Tibial nerve (tissue), 4 donors: ENCODE measurements around the gene EFCAB3. TPM values are rescaled to one million over a fixed set of nuclear protein-coding genes. Genes with fewer than 3 reads are reported as not detected.

Experiments
- DNase-seq, 2 donors: peaks; one replicate each; pipeline ENCODE4 v3.0.0-alpha.2; 2019; ENCODE audit warnings: low spot score in 2 of 2
- H3K27ac ChIP-seq, 4 donors: fragments of 200-600 bp; sonication (generic) in 3 of 4; one replicate each; pipeline ENCODE4 v1.5.1; 2017 to 2019; ENCODE audit warnings: mild to moderate bottlenecking in 1 of 4
- H3K27me3 ChIP-seq, 2 donors: fragments of 200-600 bp; sonication (generic) in 1 of 2; one replicate each; pipeline versions ENCODE4 v1.5.1 to v1.6.0; 2017 to 2019
- H3K36me3 ChIP-seq, 3 donors: fragments of 200-600 bp; sonication (generic); one replicate each; pipeline ENCODE4 v1.5.1; 2018 to 2019
- H3K4me1 ChIP-seq, 4 donors: fragments of 200-600 bp; sonication (generic) in 3 of 4; one replicate each; pipeline ENCODE4 v1.5.1; 2017 to 2019
- H3K4me3 ChIP-seq, 4 donors: fragments of 200-600 bp; sonication (generic) in 3 of 4; one replicate each; pipeline ENCODE4 v1.5.1; 2017 to 2019; ENCODE audit warnings: mild to moderate bottlenecking in 1 of 4, moderate library complexity in 1 of 4
- H3K9me3 ChIP-seq, 4 donors: fragments of 200-600 bp; sonication (generic) in 3 of 4; one replicate each; pipeline ENCODE4 v1.5.1; 2017 to 2019
- CTCF ChIP-seq, 5 experiments: fragments of 200-600 bp in 3 of 5; fragments of 450-650 bp in 2 of 5; sonication (generic) in 3 of 5; IDR thresholded peaks; one replicate each; pipeline ENCODE4 v1.5.1; 2016 to 2019; ENCODE audit warnings: antibody characterized with exemption in 5 of 5, mild to moderate bottlenecking in 3 of 5, moderate library complexity in 2 of 5
- EP300 ChIP-seq, 2 donors: sonication (generic); formaldehyde crosslinking; IDR thresholded peaks; one replicate each; pipeline ENCODE4 v1.6.1; 2017; ENCODE audit warnings: antibody characterized with exemption in 2 of 2, mild to moderate bottlenecking in 1 of 2
- POLR2A ChIP-seq, 2 donors: fragments of 450-650 bp; IDR thresholded peaks; one replicate each; pipeline ENCODE4 v1.6.1; 2017; ENCODE audit warnings: antibody characterized with exemption in 2 of 2, mild to moderate bottlenecking in 2 of 2, moderate library complexity in 2 of 2
- WGBS, 2 donors: methylation state at CpG; one replicate each; pipeline ENCODE4 v1.1.5; 2018; 5-methylcytosine and 5-hydroxymethylcytosine counted together
- total RNA-seq, 4 donors: library from RNA; depleted of rRNA; stranded (reverse); fragments of >200 nt; gene quantifications; one replicate each; pipeline ENCODE4 v1.1.0, GENCODE V29; 2016

EFCAB3 gene
- not detected for total RNA-seq

- Histone ChIP-seq H3K4me3 (no peak within 1 kb of the TSS), H3K36me3 (no peaks in the 10 kb centered on the region), H3K4me1 (no peaks in the 10 kb centered on the region), H3K27me3 (no peaks in the 10 kb centered on the region), H3K27ac (no peak within 1 kb of the TSS), H3K9me3 (no peaks in the 10 kb centered on the region)
- no peak for TF ChIP-seq POLR2A (IDR thresholded peaks at IDR 0.05)
- TF ChIP-seq EP300 (IDR thresholded peaks at IDR 0.05): no peak
- no peak for TF ChIP-seq CTCF (IDR thresholded peaks at IDR 0.05)
- DNase-seq: no peak
- 89 to 94% methylated on average over 3 of the region's 3 CpGs for WGBS, 2 donors
These were observed at the start of gene EFCAB3 for GRCh38 chr17:62380253-62380652. Gene EFCAB3, plus strand, starts transcription at chr17:62380553. Its CDS starts 2,427 bp downstream, at chr17:62382980.

GRCh38 chr17:62336527-62336926, 43.8 kb upstream of the EFCAB3 start:
- TF ChIP-seq POLR2A (IDR thresholded peaks at IDR 0.05): no peak
- no peak for TF ChIP-seq CTCF (IDR thresholded peaks at IDR 0.05)
- no peak for TF ChIP-seq EP300 (IDR thresholded peaks at IDR 0.05)
- no peak overlapping the region for H3K27ac ChIP-seq
- no peaks in the 10 kb centered on the region for H3K4me1 ChIP-seq
- H3K4me3 ChIP-seq: no peak overlapping the region
- H3K36me3 ChIP-seq: no peaks in the 10 kb centered on the region
- peaks cover 0 to 23% (median 0%) of the 10 kb centered on the region in 4 donors for H3K9me3 ChIP-seq
- no peak for DNase-seq
- no peaks in the 10 kb centered on the region for H3K27me3 ChIP-seq

GRCh38 chr17:62343764-62344270, 36.5 kb upstream of the EFCAB3 start:
- DNase-seq: no peak
- Histone ChIP-seq H3K4me3 (no peak overlapping the region), H3K4me1 (no peaks in the 10 kb centered on the region), H3K27ac (no peak overlapping the region), H3K36me3 (no peaks in the 10 kb centered on the region), H3K9me3 (no peaks in the 10 kb centered on the region), H3K27me3 (no peaks in the 10 kb centered on the region)
- WGBS, 2 donors: 34 to 44% methylated on average over 3 of the region's 3 CpGs
- TF ChIP-seq POLR2A (IDR thresholded peaks at IDR 0.05): no peak
- TF ChIP-seq EP300 (IDR thresholded peaks at IDR 0.05): no peak
- TF ChIP-seq CTCF (IDR thresholded peaks at IDR 0.05): no peak

- no peak for DNase-seq
- TF ChIP-seq EP300 (IDR thresholded peaks at IDR 0.05): no peak
- no peak for TF ChIP-seq CTCF (IDR thresholded peaks at IDR 0.05)
- no peak for TF ChIP-seq POLR2A (IDR thresholded peaks at IDR 0.05)
- no peaks in the 10 kb centered on the region for H3K9me3 ChIP-seq
- H3K27ac ChIP-seq: no peak overlapping the region
- 85 to 86% methylated on average over 5 of the region's 5 CpGs for WGBS, 2 donors
- no peaks in the 10 kb centered on the region for H3K36me3 ChIP-seq
- H3K27me3 ChIP-seq: no peaks in the 10 kb centered on the region
- H3K4me3 ChIP-seq: no peak overlapping the region
- no peaks in the 10 kb centered on the region for H3K4me1 ChIP-seq
These were observed 29.2 kb upstream of the EFCAB3 start for GRCh38 chr17:62351176-62351575.

- 62 to 68% methylated on average over 2 of the region's 2 CpGs for WGBS, 2 donors
- H3K27ac ChIP-seq: no peak overlapping the region
- no peaks in the 10 kb centered on the region for H3K36me3 ChIP-seq
- no peak for DNase-seq
- TF ChIP-seq POLR2A (IDR thresholded peaks at IDR 0.05) (no peak), CTCF (IDR thresholded peaks at IDR 0.05) (no peak)
- H3K9me3 ChIP-seq: peaks cover 0 to 7% (median 0%) of the 10 kb centered on the region in 4 donors
- H3K27me3 ChIP-seq: no peaks in the 10 kb centered on the region
- no peak overlapping the region for H3K4me3 ChIP-seq
- no peaks in the 10 kb centered on the region for H3K4me1 ChIP-seq
These were observed 14.2 kb upstream of the EFCAB3 start for GRCh38 chr17:62366191-62366590.
